HG03342 (cell line): ENCODE data around the gene RBP2.

Experiments
- ATAC-seq: cut with Tn5 transposase; IDR thresholded peaks from one replicate; pipeline ENCODE4 v1.9.1; 2021; ENCODE audit warnings: mild to moderate bottlenecking, moderate library complexity; ENCODE audit not compliant: unreplicated experiment

RBP2 gene

GRCh38 chr3:139476348-139476747 lies at the start of gene RBP2:
RBP2 (minus strand) TSS chr3:139476516; CDS start chr3:139476459, 57 bp downstream.
- ATAC-seq, result no peak

DNA sequence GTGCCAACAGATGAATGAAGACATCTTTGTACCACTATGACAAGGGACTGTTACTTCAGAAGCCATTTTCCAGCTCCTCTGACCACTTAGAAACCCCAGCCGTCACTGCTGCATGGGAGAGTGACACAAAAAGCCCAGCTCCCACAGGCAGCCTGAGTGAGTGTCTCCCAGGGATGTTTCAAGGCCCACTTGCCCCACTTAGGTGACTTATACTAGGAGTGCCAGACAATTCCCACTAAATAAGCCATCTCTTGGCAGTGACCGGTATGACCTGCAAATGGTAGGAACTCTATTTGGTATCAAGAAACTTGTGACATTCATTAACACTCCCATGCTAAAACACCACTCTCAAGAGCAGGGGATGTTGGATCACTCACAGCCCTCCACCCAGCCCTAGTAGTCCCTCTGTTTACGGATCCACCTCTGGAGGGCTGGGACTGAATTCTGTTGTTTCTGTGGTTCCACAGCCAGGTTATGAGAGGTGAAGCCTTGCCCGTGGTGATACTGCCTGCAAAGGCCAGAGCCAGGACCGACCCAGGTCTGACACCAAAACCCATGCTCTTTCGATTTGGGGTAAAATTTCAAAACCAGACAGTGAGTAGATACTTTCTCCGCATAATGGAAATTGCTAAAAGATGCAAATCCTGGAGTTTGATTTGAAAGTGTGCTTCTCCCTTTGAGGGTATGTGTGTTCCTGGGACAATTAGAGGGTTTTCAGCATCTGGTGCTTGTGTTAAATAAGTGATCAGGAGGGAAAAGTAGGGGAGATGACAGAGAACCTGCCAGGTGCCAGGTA lies 48.7 kb upstream of the RBP2 start:
- no peak for ATAC-seq

- no peak for ATAC-seq
Observed at GRCh38 chr3:139523718-139524117, 47.4 kb upstream of the RBP2 start.

GRCh38 chr3:139523166-139523565 lies 46.9 kb upstream of the RBP2 start:
- no peak for ATAC-seq

GRCh38 chr3:139522421-139522820 lies 46.1 kb upstream of the RBP2 start:
- ATAC-seq, result no peak

DNA sequence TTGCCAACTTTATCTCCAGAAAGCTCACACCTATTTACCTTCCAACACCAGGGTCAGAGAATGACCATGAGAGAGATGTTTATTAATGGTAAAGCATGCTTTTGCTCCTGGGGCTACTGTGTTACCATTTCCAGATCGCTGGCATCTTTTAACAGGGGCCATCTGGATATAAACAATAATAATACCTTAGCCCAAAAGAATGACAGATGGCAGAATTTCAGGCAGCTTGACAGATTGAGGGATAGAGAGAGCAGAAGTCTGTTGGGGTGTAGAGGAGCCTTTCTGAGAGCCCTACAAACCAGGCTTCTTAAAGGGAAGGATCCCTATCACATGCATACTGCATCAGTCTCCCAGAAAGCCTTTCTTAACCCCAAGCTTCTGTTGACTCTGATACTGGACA lies 45.5 kb upstream of the RBP2 start:
- no peak for ATAC-seq

DNA sequence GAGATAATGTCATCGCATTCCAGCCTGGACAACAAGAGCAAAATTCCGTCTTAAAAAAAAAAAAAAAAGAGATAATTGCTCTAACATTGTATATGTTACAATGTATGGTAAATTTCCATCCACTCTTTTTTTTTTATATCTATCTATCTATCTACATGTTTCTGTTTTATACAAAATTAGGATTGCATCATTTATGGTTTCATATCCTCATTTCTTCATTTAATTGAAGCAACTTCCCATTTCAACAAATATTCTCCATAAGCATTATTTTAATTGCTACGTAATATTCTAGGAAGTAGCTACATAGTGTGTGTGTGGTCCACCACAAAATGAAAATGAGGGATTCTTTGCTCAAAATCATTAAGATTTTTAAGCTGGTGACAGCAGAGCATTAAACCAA lies 44.8 kb upstream of the RBP2 start:
- no peak for ATAC-seq

DNA sequence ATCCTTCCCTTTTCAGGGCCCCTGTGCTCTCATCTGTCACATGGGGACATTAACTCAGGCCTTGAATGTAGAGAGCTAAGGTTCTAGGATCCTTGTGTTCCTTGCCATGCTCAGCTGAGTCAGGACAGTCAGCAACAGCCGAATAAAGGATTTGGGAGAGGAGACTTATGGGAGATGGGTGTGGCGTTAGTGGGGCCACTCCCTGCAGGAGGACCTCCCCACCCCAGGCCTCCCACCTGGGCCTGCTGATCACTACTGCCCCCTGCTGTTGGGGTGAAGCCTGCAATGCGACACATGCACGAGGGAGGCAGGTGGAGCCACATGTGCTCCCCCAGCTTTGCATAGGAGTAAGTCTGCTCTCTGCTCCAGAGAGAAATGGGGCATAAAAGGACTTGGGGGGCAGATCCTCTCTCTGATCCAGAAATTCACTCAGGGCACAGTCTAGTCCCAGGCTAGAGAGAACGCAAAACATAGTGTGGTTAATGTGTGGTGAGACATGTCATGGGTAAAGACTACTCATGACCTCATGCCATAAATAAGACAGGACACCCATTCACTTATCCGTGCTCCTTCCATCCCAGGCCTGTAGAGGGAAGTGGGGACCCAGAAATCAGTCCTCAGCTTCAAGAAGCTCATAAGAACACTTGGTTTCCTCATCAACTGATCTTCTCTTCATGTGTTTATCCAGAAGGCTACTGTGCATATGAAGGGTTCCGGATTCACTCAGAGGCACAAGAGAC lies 43.9 kb upstream of the RBP2 start:
- ATAC-seq, result no peak

- no peak for ATAC-seq
Observed at GRCh38 chr3:139518926-139519842, 42.9 kb upstream of the RBP2 start.

DNA sequence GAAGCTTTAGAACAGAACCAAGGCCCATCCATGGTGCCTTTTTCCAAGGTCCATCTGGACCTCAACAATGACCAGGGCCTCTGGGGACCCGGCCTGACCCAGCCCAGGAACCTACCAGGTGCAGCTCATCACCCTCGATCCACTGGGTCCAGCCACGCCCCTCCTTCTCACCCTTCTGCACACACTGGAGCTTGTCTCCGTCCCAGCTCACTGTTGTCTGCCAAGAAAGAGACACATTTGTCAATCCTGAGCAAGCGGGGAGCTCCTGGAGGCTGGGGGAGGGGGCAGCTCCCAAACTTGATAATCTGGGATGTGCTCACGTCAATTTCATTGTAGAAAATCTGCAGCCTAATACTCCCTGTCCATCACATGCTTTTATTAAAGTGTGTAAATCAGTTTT lies 42.0 kb upstream of the RBP2 start:
- no peak for ATAC-seq

GRCh38 chr3:139517321-139518065 lies 41.2 kb upstream of the RBP2 start:
- ATAC-seq, result no peak

- no peak for ATAC-seq
Observed at GRCh38 chr3:139514741-139515140, 38.4 kb upstream of the RBP2 start.

DNA sequence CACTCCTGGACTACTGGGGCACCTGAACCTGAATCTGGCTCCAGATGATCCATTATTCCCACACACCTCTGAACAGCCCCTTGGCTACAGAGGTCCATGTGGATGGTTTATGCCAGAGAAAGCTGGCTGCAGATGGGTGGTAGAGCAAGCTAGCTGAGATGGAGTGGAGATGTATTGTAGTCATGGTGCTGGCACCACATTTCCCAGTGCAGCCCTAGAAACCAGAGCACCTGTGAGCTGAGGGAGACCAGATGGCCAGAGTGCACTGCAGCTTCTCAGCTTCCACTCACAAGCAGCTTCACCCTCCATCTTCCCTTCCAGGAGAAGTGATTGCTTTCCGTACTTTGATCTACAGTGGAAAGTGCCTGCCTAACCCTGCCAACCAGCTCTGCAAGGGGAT lies 33.3 kb upstream of the RBP2 start:
- ATAC-seq, result no peak

DNA sequence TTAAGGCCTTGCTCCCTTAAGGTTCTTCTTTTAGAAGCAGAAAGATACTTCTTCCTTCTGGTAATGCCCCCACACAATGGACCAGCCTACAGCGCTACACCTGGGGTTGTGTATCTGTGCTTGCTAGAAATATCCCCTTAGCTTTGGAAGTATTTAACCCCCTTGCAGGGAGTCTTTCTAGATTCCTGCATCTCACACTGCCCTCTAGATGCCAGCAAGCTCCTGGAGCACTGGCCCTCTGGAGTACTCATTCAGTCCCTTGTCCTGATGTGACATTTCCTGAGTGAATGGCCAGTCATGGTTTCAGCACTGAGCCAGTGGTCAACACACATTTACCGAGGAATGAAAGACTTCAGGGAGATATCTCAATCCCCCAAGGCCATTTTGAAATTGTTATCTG lies 30.4 kb upstream of the RBP2 start:
- no peak for ATAC-seq

DNA sequence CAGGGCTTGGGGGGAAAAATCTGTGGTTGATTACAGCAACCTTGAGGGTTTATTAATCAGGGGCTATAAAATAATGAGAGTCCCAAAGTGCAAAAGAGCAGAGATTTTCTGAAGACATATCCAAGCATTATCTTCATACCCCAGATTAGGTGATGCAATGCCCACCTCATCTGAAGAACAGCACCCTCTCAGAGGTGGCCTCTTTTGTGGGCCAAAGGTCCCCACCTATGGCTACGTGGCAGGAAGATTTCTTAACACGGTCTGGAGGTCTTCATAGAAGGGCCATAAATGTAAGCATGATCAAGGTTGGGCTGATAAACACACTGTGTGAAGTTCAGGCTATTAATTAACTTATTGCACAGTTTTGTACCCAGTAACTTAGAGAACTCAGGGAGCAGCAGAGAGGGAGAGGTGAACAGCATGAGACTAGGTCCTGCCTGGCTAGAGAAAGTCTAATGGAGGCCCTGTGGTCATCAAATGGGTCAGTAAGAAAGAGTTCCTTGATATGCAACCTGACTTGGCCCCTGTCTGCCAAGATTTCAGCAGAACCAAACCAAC lies 29.6 kb upstream of the RBP2 start:
- ATAC-seq, result no peak

DNA sequence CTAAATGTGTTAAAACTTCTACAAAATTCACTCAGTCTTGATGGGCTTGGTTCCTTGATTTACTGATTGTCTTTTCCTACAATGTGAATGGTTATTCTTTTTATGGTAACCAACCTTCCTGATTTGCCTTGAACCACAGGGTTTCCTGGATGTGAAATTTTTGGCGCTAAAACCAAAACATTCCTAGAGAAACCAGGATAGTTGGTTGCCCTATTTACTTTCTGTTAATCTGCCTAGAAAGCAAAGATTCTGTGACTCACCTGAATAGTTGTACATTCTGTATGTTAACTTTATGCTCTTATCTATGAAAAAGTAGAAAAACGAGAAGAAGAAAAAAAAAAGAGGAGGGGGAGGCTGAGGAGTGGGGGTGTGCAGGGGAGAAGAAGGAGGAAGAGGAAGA lies 23.2 kb upstream of the RBP2 start:
- ATAC-seq, result no peak

GRCh38 chr3:139493826-139494385 lies 17.6 kb upstream of the RBP2 start:
- no peak for ATAC-seq

GRCh38 chr3:139491966-139492365 lies 15.7 kb upstream of the RBP2 start:
- ATAC-seq, result no peak

DNA sequence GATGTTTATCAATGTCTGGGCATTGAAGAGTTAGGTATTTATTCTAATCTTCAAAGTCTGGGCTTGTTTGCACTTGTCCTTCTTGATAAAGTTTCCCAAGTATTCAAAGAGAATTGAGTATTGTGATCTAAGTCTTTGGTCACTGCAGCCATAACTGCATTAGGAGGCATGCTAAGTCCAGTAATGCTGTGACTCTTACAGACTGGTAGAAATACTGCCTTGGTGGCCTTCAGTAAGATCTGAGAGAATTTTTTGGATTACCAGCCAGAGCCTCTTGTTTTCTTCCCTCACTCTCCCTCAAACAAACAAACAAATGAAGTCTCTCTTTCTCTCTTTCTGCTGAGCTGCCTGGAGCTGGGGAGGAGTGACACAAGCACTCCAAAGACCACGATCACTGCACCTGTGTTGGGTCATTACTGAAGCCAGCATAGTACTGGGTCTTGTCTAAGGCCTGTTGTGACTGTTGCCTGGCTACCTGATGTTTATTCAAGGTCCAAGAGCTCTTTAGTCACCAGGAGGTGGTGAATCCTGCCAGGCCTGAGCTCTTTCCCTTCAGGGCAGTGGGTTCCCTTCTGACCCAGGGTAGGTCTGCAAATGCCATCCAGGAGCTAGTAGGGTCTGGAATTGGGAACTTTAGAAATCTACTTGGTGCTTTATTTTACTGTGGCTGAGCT lies 14.8 kb upstream of the RBP2 start:
- no peak for ATAC-seq
